ENCODE results near the gene ARHGEF6.

DNA sequence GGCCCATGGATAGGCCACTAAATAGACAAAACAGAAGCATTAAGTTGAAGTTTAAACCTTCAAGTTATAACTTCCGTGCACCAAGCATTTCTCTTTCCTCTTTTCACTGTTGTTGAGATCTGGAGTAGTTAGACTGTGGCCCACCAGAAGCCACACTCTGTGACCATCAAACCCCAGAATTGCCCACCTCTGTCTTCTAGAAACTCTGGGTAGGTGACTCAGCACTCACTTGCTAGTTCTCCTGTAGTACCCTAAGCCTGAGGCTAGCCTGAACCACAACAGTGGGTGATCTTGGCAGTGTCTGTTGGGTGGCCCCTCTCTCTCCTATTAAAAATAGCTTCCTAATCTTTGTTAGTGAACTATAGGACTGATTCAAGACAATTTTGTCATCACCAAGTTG is 157.3 kb downstream of the ARHGEF6 start:
- TF ChIP-seq, protein P1, sequence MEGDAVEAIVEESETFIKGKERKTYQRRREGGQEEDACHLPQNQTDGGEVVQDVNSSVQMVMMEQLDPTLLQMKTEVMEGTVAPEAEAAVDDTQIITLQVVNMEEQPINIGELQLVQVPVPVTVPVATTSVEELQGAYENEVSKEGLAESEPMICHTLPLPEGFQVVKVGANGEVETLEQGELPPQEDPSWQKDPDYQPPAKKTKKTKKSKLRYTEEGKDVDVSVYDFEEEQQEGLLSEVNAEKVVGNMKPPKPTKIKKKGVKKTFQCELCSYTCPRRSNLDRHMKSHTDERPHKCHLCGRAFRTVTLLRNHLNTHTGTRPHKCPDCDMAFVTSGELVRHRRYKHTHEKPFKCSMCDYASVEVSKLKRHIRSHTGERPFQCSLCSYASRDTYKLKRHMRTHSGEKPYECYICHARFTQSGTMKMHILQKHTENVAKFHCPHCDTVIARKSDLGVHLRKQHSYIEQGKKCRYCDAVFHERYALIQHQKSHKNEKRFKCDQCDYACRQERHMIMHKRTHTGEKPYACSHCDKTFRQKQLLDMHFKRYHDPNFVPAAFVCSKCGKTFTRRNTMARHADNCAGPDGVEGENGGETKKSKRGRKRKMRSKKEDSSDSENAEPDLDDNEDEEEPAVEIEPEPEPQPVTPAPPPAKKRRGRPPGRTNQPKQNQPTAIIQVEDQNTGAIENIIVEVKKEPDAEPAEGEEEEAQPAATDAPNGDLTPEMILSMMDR (IDR thresholded peaks at IDR 0.05), result no peak
- TF ChIP-seq POLR2A (IDR thresholded peaks at IDR 0.05), result no peak
